MM.1S (cell line): ENCODE data around the gene IL22.

ENCODE experiments used
- DNase-seq: peaks from one replicate; pipeline ENCODE4 v3.0.0-alpha.2; 2015
- H2AFZ ChIP-seq: fragments of 300-600 bp; sonication (generic); 2 replicates; pipeline ENCODE4 v1.6.0; 2016; ENCODE audit warnings: antibody characterized with exemption, low read length
- H3F3A ChIP-seq: fragments of 300-600 bp; sonication (generic); 2 replicates; pipeline ENCODE4 v1.6.1; 2016; ENCODE audit warnings: mild to moderate bottlenecking, antibody characterized with exemption, low read length, moderate library complexity, mixed read lengths; ENCODE audit not compliant: insufficient read depth
- H3K27ac ChIP-seq: fragments of 300-600 bp; sonication (generic); 2 replicates; pipeline ENCODE4 v1.5.1; 2016; ENCODE audit warnings: mild to moderate bottlenecking, low read length
- H3K27me3 ChIP-seq: fragments of 300-600 bp; sonication (generic); replicated peaks from 2 replicates; pipeline ENCODE4 v1.6.0; 2016; ENCODE audit warnings: low read length; ENCODE audit not compliant: insufficient read depth
- H3K36me3 ChIP-seq: fragments of 300-600 bp; sonication (generic); replicated peaks from 2 replicates; pipeline ENCODE4 v1.6.1; 2016; ENCODE audit warnings: mild to moderate bottlenecking, low read length, mixed read lengths; ENCODE audit not compliant: insufficient read depth
- H3K4me1 ChIP-seq: fragments of 300-600 bp; sonication (generic); 2 replicates; pipeline ENCODE4 v1.6.1; 2016; ENCODE audit warnings: low read length, mixed read lengths
- H3K4me2 ChIP-seq: fragments of 300-600 bp; sonication (generic); 2 replicates; pipeline ENCODE4 v1.6.0; 2016; ENCODE audit warnings: low read depth, low read length
- H3K4me3 ChIP-seq: fragments of 300-600 bp; sonication (generic); 2 replicates; pipeline ENCODE4 v1.5.1; 2016; ENCODE audit warnings: low read length, mixed read lengths
- H3K79me2 ChIP-seq: fragments of 300-600 bp; sonication (generic); 2 replicates; pipeline ENCODE4 v1.6.1; 2016; ENCODE audit warnings: mixed run types, low read length, mixed read lengths
- H3K9ac ChIP-seq: fragments of 300-600 bp; sonication (generic); 2 replicates; pipeline ENCODE4 v1.6.1; 2016; ENCODE audit warnings: low read length, mixed read lengths
- H3K9me2 ChIP-seq: fragments of 300-600 bp; sonication (generic); replicated peaks from 2 replicates; pipeline ENCODE4 v1.6.1; 2016; ENCODE audit warnings: mild to moderate bottlenecking, low read length, mixed read lengths; ENCODE audit not compliant: insufficient read depth
- H3K9me3 ChIP-seq: fragments of 300-600 bp; sonication (generic); replicated peaks from 2 replicates; pipeline ENCODE4 v1.6.1; 2016; ENCODE audit warnings: mild to moderate bottlenecking, low read length, mixed read lengths; ENCODE audit not compliant: insufficient read depth
- H4K20me1 ChIP-seq: fragments of 300-600 bp; sonication (generic); 2 replicates; pipeline ENCODE4 v1.6.1; 2016; ENCODE audit warnings: mild to moderate bottlenecking, low read length, moderate library complexity, mixed read lengths; ENCODE audit not compliant: insufficient read depth
- CTCF ChIP-seq: fragments of 300-600 bp; sonication (generic); IDR thresholded peaks from 2 replicates; pipeline ENCODE4 v1.5.1; 2016; ENCODE audit warnings: antibody characterized with exemption, low read length, mixed read lengths
- EZH2 ChIP-seq: fragments of 300-600 bp; sonication (generic); optimal IDR thresholded peaks from 2 replicates; pipeline ENCODE3; 2017; ENCODE audit warnings: low read depth, mild to moderate bottlenecking, antibody characterized with exemption, low read length, mixed read lengths
- EZH2phosphoT487 ChIP-seq: fragments of 300-600 bp; sonication (generic); IDR thresholded peaks from 2 replicates; pipeline ENCODE4 v1.6.1; 2018; ENCODE audit warnings: antibody characterized with exemption, low read length

IL22 gene

GRCh38 chr12:68246350-68246749 lies 7.1 kb downstream of the IL22 start:
- no peaks in the 10 kb centered on the region for H3K9me3 ChIP-seq
- no peak overlapping the region for H3K4me3 ChIP-seq
- no peak overlapping the region for H2AFZ ChIP-seq
- no peak overlapping the region for H3K27ac ChIP-seq
- no peaks in the 10 kb centered on the region for H3K79me2 ChIP-seq
- no peak overlapping the region for H3K4me2 ChIP-seq
- TF ChIP-seq CTCF (no peak), EZH2 (no peak), EZH2phosphoT487 (no peak)
- no peaks in the 10 kb centered on the region for H4K20me1 ChIP-seq
- H3K27me3 ChIP-seq = no peaks in the 10 kb centered on the region
- no peaks in the 10 kb centered on the region for H3K36me3 ChIP-seq
- H3K9ac ChIP-seq = no peak overlapping the region
- H3K4me1 ChIP-seq = peaks cover 5% of the 10 kb centered on the region
- peaks cover 3% of the 10 kb centered on the region; the same call in 1 of the 2 replicates for H3F3A ChIP-seq
- H3K9me2 ChIP-seq = no peaks in the 10 kb centered on the region
- DNase-seq = no peak

DNA sequence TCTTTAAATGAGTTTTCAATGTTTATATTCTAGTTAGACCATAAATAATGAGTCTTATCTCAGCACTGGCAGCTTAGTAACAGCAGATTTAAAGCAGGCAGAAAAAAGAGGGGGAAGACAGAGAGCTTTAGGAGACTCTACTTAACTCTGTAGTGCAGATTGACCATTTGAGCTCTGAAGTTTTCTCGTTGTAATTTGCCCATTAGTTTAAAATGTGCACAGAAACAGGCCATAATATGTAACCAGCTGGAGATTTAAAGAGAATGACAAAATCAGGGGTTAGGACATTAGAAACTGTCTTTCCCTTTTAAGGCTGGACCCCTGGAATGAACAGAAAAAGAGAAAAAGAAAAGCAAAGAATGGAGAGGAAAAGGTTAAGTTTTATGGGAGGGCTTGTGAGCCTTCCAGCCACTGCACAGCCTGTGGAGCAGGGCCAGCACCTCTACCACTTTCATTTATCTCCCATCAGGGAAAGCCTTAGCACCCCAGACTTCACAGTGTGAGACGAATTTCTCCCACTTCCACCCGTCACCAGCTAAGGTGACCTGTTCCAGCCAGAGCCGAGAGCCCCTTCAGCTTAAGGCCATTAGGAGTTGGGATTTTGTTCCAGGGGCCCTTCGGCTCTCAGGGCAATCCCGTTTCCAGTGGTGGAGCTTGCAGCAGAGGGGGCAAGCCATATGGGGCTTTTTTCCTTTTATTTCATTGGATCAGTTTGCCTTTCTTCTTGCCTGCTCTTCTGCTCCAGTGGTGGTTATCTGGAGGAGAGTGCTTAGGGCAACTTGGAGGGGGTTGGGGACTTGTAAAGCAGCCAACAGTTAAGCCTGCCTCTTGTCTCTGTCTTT lies 8.0 kb downstream of the IL22 start:
- no peaks in the 10 kb centered on the region for H3K27me3 ChIP-seq

DNA sequence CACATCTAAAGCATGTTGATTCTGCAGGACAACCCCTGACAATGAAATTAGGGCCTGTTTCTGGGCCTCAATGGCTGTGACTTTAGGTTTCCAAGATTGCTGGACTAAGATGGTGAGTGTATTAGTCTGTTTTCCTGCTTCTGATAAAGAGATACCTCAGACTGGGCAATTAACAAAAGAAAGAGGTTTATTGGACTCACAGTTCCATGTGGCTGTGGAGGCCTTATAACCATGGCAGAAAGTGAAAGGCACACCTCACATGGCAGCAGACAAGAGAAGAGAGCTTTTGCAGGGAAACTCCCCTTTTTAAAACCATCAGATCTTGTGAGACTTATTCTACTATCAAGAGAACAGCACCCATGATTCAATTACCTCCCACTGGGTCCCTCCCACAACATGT lies 10.6 kb downstream of the IL22 start:
- no peaks in the 10 kb centered on the region for H3K9me2 ChIP-seq
- no peaks in the 10 kb centered on the region for H3K27me3 ChIP-seq
- no peak overlapping the region for H3K9ac ChIP-seq
- no peak overlapping the region for H3K4me3 ChIP-seq
- H3F3A ChIP-seq = peaks cover 10% of the 10 kb centered on the region
- H2AFZ ChIP-seq = no peak overlapping the region
- no peak for DNase-seq
- peaks cover 15% of the 10 kb centered on the region for H3K4me1 ChIP-seq
- no peaks in the 10 kb centered on the region for H3K79me2 ChIP-seq
- TF ChIP-seq CTCF = no peak
- no peak for TF ChIP-seq EZH2
- TF ChIP-seq EZH2phosphoT487 = no peak
- H4K20me1 ChIP-seq = no peaks in the 10 kb centered on the region
- H3K27ac ChIP-seq = no peak overlapping the region
- H3K36me3 ChIP-seq = no peaks in the 10 kb centered on the region
- no peaks in the 10 kb centered on the region for H3K9me3 ChIP-seq
- no peak overlapping the region for H3K4me2 ChIP-seq

More for the DNA sequence above, 8.0 kb downstream of the IL22 start:
- no peak overlapping the region for H3K4me3 ChIP-seq
- H4K20me1 ChIP-seq = no peaks in the 10 kb centered on the region
- no peak for TF ChIP-seq EZH2phosphoT487
- TF ChIP-seq CTCF = no peak
- TF ChIP-seq EZH2 = no peak
- no peak overlapping the region for H3K27ac ChIP-seq
- no peaks in the 10 kb centered on the region for H3K79me2 ChIP-seq
- H3K4me2 ChIP-seq = no peak overlapping the region
- H3K4me1 ChIP-seq = peaks cover 13% of the 10 kb centered on the region
- no peaks in the 10 kb centered on the region for H3K9me2 ChIP-seq
- H2AFZ ChIP-seq = no peak overlapping the region
- no peak for DNase-seq
- no peak overlapping the region for H3K9ac ChIP-seq
- H3F3A ChIP-seq = peaks cover 10% of the 10 kb centered on the region
- H3K9me3 ChIP-seq = no peaks in the 10 kb centered on the region
- no peaks in the 10 kb centered on the region for H3K36me3 ChIP-seq
